ENCODE measurements around the gene THRA. TPM values are rescaled to one million over a fixed set of nuclear protein-coding genes. Genes with fewer than 3 reads are reported as not detected.

THRA gene
- total RNA-seq, 1 experiment from 2014 or later = 2.5 TPM

DNA sequence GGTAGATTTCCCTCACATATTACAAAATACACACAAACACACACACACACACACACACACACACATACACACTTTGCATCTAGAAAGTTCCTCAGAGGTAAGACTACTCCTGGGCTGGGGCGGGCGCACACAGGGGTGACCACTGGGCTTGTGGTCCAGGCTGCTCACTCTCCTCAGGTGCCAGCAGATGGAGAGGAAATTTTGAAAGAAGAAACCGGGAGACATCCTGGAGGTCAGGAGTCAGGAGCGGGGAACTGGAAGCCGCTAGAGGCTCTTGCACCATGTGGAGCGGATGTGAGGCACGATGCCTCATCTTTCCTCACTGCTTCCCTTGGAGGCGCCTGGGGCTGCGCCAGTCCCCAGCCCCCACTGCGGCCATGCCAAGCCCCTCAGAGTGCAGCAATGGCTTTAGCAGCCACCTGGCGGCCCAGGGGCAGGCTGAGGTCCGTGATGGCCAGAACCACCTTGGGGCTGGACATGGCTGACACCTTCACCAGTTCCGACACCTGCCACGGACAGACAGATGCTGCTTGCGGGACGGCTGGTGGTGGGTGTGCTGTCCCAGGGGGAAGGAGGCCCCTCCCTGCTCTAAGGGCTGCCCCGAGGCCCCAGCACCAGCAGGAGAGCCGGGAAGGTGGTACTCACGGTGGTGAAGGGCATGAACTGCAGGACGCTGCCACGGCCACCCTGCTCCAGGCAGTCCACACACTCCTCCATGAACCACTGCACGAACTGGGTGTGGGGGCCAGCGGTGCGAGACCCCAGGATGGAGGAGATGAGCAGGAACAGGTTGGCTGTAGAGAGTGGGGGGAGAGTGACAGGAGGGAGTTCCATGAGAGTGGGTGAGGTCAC, 43.4 kb upstream of the THRA start:
- no peak overlapping the region for H2AFZ ChIP-seq (ENCODE audit: low read length)
- no peak overlapping the region for H3K9ac ChIP-seq (ENCODE audit: low read length)
- H3K27me3 ChIP-seq (ENCODE audit: low read length) = no peaks in the 10 kb centered on the region
- no peaks in the 10 kb centered on the region for H3K79me2 ChIP-seq (ENCODE audit: low read length)
- no peaks in the 10 kb centered on the region for H4K20me1 ChIP-seq (ENCODE audit: insufficient read depth, low read depth, low read length)
- no peak overlapping the region for H3K4me3 ChIP-seq (ENCODE audit: low read length)
- H3K4me1 ChIP-seq (ENCODE audit: low read length) = no peaks in the 10 kb centered on the region
- no peak overlapping the region for H3K4me2 ChIP-seq (ENCODE audit: low read depth, low read length, poor library complexity, severe bottlenecking)
- DNase-seq = no peak
- H3K9me3 ChIP-seq (ENCODE audit: low read length) = no peaks in the 10 kb centered on the region
- H3K9me2 ChIP-seq (replicated peaks; ENCODE audit: insufficient read depth, low read length) = no peaks in the 10 kb centered on the region
- H3K36me3 ChIP-seq (ENCODE audit: insufficient read depth, low read length) = no peaks in the 10 kb centered on the region
- no peak overlapping the region for H3K27ac ChIP-seq (ENCODE audit: low read length)

DNA sequence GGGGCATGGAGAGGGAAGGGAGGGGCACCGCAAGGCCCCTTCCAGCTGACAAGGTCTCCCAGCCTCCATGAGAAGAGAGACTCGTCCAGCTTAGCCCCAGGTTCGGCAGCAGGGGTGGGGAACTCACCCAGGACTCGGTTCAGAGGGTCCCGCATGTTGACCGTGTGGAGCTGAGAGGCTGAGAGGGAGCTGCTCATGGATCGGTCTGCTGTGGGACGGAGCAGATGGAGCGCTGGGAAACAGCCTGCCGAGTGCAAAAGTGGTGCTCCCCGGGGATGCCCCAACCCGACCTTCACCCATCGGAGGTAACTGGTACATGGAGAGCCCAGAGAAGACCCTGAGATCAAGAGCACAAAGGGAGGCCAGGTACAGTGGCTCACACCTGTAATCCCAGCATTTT, 42.6 kb upstream of the THRA start:
- H3K9me2 ChIP-seq (replicated peaks; ENCODE audit: insufficient read depth, low read length) = no peaks in the 10 kb centered on the region
- H3K4me2 ChIP-seq (ENCODE audit: low read depth, low read length, poor library complexity, severe bottlenecking) = no peak overlapping the region
- H2AFZ ChIP-seq (ENCODE audit: low read length) = no peak overlapping the region
- H3K27ac ChIP-seq (ENCODE audit: low read length) = no peak overlapping the region
- no peaks in the 10 kb centered on the region for H3K79me2 ChIP-seq (ENCODE audit: low read length)
- no peaks in the 10 kb centered on the region for H4K20me1 ChIP-seq (ENCODE audit: insufficient read depth, low read depth, low read length)
- DNase-seq = no peak
- H3K36me3 ChIP-seq (ENCODE audit: insufficient read depth, low read length) = no peaks in the 10 kb centered on the region
- no peak overlapping the region for H3K4me3 ChIP-seq (ENCODE audit: low read length)
- H3K27me3 ChIP-seq (ENCODE audit: low read length) = no peaks in the 10 kb centered on the region
- H3K4me1 ChIP-seq (ENCODE audit: low read length) = no peaks in the 10 kb centered on the region
- H3K9me3 ChIP-seq (ENCODE audit: low read length) = no peaks in the 10 kb centered on the region
- H3K9ac ChIP-seq (ENCODE audit: low read length) = no peak overlapping the region

DNA sequence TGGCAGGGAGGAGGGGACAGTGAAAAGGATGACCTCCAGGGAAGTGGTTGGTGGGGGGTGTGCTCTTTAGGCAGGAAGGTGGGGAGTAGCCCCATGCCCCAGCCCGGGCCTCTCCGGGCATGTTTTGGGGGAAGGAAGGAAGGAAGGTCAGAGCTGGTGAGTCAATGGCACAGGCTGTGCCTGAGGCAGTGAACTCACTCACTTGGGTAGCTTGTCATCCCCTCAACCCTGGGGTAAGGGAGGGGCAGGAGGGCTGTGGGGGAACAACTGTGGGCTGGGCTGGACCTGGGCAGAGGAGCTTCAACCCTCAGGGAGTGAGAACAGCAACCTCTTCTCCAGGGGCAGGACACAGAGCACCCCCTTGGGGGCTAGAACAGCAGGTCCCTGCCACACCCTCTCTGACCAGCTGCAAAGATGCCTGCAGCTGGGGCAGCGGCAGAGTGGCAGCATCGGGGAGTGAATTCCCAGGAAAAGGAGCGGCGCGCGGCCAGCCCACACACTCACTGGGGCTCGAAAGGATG, 41.3 kb upstream of the THRA start:
- Histone ChIP-seq H3K36me3 (ENCODE audit: insufficient read depth, low read length) (peaks cover 7% of the 10 kb centered on the region), H3K79me2 (ENCODE audit: low read length) (no peaks in the 10 kb centered on the region)

DNA sequence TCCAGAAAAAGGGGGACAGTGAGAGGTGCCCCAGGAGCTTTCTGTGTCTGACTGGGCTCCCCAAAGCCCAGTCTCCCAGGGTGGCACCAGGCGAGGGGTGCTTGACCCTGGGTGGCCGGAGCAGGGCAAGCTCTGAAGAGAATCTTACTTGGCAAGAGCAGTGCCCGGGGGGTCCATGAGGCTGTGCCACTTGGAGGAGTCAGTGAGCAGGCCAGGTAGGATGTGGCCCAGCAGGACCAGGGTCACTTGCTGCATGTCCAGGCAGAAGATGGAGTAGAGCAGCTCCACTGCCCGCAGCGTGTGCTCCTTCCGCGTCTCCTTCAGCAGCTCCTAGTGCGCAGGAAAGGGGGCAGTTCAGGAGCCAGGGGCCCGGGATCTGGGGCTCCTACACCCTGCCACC, 40.3 kb upstream of the THRA start:
- no peak for DNase-seq
- Histone ChIP-seq H4K20me1 (ENCODE audit: insufficient read depth, low read depth, low read length) (no peaks in the 10 kb centered on the region), H3K79me2 (ENCODE audit: low read length) (no peaks in the 10 kb centered on the region), H3K4me2 (ENCODE audit: low read depth, low read length, poor library complexity, severe bottlenecking) (no peak overlapping the region), H2AFZ (ENCODE audit: low read length) (no peak overlapping the region), H3K27ac (ENCODE audit: low read length) (no peak overlapping the region), H3K4me3 (ENCODE audit: low read length) (no peak overlapping the region), H3K9me2 (replicated peaks; ENCODE audit: insufficient read depth, low read length) (no peaks in the 10 kb centered on the region), H3K9ac (ENCODE audit: low read length) (no peak overlapping the region), H3K9me3 (ENCODE audit: low read length) (no peaks in the 10 kb centered on the region), H3K4me1 (ENCODE audit: low read length) (no peaks in the 10 kb centered on the region), H3K27me3 (ENCODE audit: low read length) (no peaks in the 10 kb centered on the region), H3K36me3 (ENCODE audit: insufficient read depth, low read length) (peaks cover 8% of the 10 kb centered on the region)

More for the DNA sequence above, 41.3 kb upstream of the THRA start:
- H3K27ac ChIP-seq (ENCODE audit: low read length) = no peak overlapping the region
- no peak overlapping the region for H3K4me2 ChIP-seq (ENCODE audit: low read depth, low read length, poor library complexity, severe bottlenecking)
- no peak for DNase-seq
- H3K9me3 ChIP-seq (ENCODE audit: low read length) = no peaks in the 10 kb centered on the region
- H3K4me3 ChIP-seq (ENCODE audit: low read length) = no peak overlapping the region
- H3K9ac ChIP-seq (ENCODE audit: low read length) = no peak overlapping the region
- no peaks in the 10 kb centered on the region for H3K27me3 ChIP-seq (ENCODE audit: low read length)
- no peaks in the 10 kb centered on the region for H3K4me1 ChIP-seq (ENCODE audit: low read length)
- no peaks in the 10 kb centered on the region for H4K20me1 ChIP-seq (ENCODE audit: insufficient read depth, low read depth, low read length)
- no peaks in the 10 kb centered on the region for H3K9me2 ChIP-seq (replicated peaks; ENCODE audit: insufficient read depth, low read length)
- no peak overlapping the region for H2AFZ ChIP-seq (ENCODE audit: low read length)

DNA sequence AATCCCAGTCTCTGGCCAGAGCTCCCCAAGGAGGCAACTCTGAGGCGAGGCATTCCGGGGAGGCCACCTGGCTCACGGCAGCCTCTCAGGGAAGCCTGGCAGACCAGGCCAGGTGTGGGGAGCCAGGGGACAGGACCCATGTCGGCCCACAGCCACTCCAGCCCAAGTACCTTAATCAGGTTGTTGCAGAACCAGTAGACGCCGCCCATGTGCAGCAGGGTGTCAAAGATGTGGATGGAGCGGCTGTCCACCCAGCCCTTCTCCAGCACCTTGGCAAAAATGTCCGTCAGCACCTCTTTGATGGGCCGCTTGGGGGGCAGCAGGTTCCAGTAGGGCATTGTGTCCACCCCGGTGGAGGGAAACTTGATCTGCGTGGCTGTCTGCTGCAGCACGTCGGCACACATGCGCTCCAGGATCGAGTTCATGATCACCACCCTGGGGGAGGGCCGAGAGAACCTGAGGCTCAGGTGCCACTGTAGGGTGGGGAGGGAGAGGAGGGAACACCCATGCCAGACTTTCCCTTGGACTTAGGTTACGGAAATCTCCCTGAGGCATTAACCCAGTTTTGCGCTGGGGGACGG, 39.7 kb upstream of the THRA start:
- Histone ChIP-seq H3K27me3 (ENCODE audit: low read length) (no peaks in the 10 kb centered on the region), H2AFZ (ENCODE audit: low read length) (no peak overlapping the region), H3K79me2 (ENCODE audit: low read length) (no peaks in the 10 kb centered on the region), H3K36me3 (ENCODE audit: insufficient read depth, low read length) (peaks cover 8% of the 10 kb centered on the region), H3K9ac (ENCODE audit: low read length) (no peak overlapping the region), H3K9me3 (ENCODE audit: low read length) (no peaks in the 10 kb centered on the region), H3K4me3 (ENCODE audit: low read length) (no peak overlapping the region), H3K4me1 (ENCODE audit: low read length) (no peaks in the 10 kb centered on the region), H4K20me1 (ENCODE audit: insufficient read depth, low read depth, low read length) (no peaks in the 10 kb centered on the region), H3K9me2 (replicated peaks; ENCODE audit: insufficient read depth, low read length) (no peaks in the 10 kb centered on the region), H3K27ac (ENCODE audit: low read length) (no peak overlapping the region), H3K4me2 (ENCODE audit: low read depth, low read length, poor library complexity, severe bottlenecking) (no peak overlapping the region)
- DNase-seq = no peak

DNA sequence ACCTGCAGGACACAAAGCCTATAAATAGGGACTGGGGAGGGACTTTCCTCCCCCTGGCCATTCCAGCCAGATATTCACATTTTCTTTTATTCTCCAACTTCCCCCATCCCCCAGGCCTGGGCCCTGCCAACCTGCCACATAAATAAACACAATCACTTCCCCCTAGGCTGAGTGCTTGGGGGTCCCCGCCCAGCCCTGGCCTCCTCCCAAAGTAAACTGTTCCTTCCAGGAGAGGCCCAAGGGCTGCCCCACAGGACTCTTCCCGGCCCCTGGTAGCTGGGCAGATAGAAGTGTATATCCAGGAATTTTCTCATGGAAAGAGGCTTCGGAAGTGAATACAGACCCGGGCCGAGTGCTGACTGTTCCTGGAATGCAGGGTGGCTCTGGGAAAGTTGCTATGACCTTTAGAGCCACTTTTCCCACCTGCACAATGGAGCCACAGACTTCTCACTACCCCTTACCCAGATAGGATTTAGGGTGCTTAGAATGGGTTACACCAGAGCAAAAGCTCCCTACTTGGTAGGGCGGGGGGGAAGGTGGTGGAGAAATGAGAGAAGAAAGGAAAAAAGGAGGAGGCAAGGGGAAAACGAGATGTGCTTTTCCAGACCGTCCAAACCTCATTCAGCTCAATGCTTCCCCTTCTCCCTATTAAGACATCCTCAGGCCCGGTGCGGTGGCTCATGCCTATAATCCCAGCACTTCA, 39.0 kb upstream of the THRA start:
- no peak for DNase-seq
- no peaks in the 10 kb centered on the region for H3K79me2 ChIP-seq (ENCODE audit: low read length)
- H3K4me3 ChIP-seq (ENCODE audit: low read length) = no peak overlapping the region
- no peaks in the 10 kb centered on the region for H3K9me2 ChIP-seq (replicated peaks; ENCODE audit: insufficient read depth, low read length)
- H3K9me3 ChIP-seq (ENCODE audit: low read length) = no peaks in the 10 kb centered on the region
- no peaks in the 10 kb centered on the region for H4K20me1 ChIP-seq (ENCODE audit: insufficient read depth, low read depth, low read length)
- no peaks in the 10 kb centered on the region for H3K4me1 ChIP-seq (ENCODE audit: low read length)
- no peak overlapping the region for H3K27ac ChIP-seq (ENCODE audit: low read length)
- no peak overlapping the region for H3K4me2 ChIP-seq (ENCODE audit: low read depth, low read length, poor library complexity, severe bottlenecking)
- H2AFZ ChIP-seq (ENCODE audit: low read length) = no peak overlapping the region
- H3K36me3 ChIP-seq (ENCODE audit: insufficient read depth, low read length) = peaks cover 8% of the 10 kb centered on the region
- no peak overlapping the region for H3K9ac ChIP-seq (ENCODE audit: low read length)
- H3K27me3 ChIP-seq (ENCODE audit: low read length) = no peaks in the 10 kb centered on the region

DNA sequence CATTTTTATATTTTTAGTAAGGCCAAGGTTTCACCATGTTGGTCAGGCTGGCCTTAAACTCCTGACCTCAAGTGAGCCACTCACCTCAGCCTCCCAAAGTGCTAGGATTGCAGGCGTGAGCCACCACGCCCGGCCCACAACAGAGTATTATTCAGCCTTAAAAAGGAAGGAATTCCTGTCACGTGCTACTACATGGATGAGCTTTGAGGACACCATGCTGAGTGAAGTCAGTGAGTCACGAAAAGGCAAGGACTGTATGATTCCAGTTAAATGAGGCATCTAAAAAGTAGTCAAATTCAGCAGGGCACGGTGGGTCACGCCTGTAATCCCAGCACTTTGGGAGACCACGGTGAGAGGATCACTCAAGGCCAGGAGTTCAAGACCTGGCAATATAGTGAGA, 37.9 kb upstream of the THRA start:
- H3K36me3 ChIP-seq (ENCODE audit: insufficient read depth, low read length) = peaks cover 11% of the 10 kb centered on the region
- no peaks in the 10 kb centered on the region for H3K79me2 ChIP-seq (ENCODE audit: low read length)
- no peaks in the 10 kb centered on the region for H3K4me1 ChIP-seq (ENCODE audit: low read length)
- H4K20me1 ChIP-seq (ENCODE audit: insufficient read depth, low read depth, low read length) = no peaks in the 10 kb centered on the region
- no peak overlapping the region for H2AFZ ChIP-seq (ENCODE audit: low read length)
- H3K4me2 ChIP-seq (ENCODE audit: low read depth, low read length, poor library complexity, severe bottlenecking) = no peak overlapping the region
- no peak overlapping the region for H3K9ac ChIP-seq (ENCODE audit: low read length)
- no peaks in the 10 kb centered on the region for H3K27me3 ChIP-seq (ENCODE audit: low read length)
- H3K9me2 ChIP-seq (replicated peaks; ENCODE audit: insufficient read depth, low read length) = no peaks in the 10 kb centered on the region
- H3K4me3 ChIP-seq (ENCODE audit: low read length) = no peak overlapping the region
- no peak overlapping the region for H3K27ac ChIP-seq (ENCODE audit: low read length)
- H3K9me3 ChIP-seq (ENCODE audit: low read length) = no peaks in the 10 kb centered on the region
- no peak for DNase-seq

DNA sequence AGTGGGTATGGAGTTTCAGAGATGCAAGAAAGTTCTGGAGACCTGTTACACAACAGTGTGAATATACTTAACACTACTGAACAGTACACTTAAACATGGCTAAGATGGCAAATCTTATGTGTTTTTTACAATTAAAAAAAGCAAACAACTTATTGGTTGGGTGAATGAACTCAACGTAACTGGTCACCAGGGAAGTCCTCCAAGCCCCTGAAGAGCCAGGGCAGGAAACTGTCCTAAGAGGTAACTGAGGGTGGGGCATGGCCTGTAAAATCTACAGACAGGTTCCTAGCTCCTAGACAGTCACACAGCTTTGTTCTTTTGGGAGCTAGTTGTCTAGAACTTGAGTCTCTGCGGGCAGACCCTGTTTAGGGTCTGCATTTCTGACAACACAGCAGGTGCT, 37.2 kb upstream of the THRA start:
- H3K9ac ChIP-seq (ENCODE audit: low read length) = no peak overlapping the region
- H3K4me3 ChIP-seq (ENCODE audit: low read length) = no peak overlapping the region
- H2AFZ ChIP-seq (ENCODE audit: low read length) = no peak overlapping the region
- H3K4me2 ChIP-seq (ENCODE audit: low read depth, low read length, poor library complexity, severe bottlenecking) = no peak overlapping the region
- H3K27me3 ChIP-seq (ENCODE audit: low read length) = no peaks in the 10 kb centered on the region
- H3K79me2 ChIP-seq (ENCODE audit: low read length) = no peaks in the 10 kb centered on the region
- no peaks in the 10 kb centered on the region for H3K4me1 ChIP-seq (ENCODE audit: low read length)
- peaks cover 11% of the 10 kb centered on the region for H3K36me3 ChIP-seq (ENCODE audit: insufficient read depth, low read length)
- no peak overlapping the region for H3K27ac ChIP-seq (ENCODE audit: low read length)
- H3K9me2 ChIP-seq (replicated peaks; ENCODE audit: insufficient read depth, low read length) = no peaks in the 10 kb centered on the region
- no peaks in the 10 kb centered on the region for H4K20me1 ChIP-seq (ENCODE audit: insufficient read depth, low read depth, low read length)
- H3K9me3 ChIP-seq (ENCODE audit: low read length) = no peaks in the 10 kb centered on the region
- DNase-seq = no peak

All from Karpas-422 (cell line).